GM19193 (cell line): Measurements from ENCODE around the gene GPR149.

Experiments
- POLR2A ChIP-seq: IDR thresholded peaks from 4 replicates; pipeline ENCODE4 v1.6.1; 2011; ENCODE audit not compliant: insufficient read depth, insufficient read length; ENCODE audit errors: extremely low read depth

GPR149 gene

DNA sequence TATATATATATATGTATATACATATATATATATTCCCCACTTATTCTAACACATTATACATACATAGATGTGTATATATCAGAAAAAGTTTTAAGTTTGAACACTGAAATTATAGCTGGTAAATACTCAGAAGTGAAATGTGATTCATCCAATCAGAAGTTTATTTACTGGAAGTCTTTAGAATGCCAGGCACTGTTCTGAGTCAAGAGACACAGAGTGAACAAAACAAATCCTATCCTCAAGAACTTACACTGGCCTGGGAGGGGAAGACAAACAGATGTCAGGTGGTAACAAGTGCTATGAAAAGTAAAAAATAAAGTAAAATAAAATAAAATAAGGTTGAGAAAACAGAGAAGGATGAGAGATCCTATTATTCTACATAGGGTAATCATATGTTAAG is 119.2 kb downstream of the GPR149 start:
- TF ChIP-seq POLR2A: no peak

DNA sequence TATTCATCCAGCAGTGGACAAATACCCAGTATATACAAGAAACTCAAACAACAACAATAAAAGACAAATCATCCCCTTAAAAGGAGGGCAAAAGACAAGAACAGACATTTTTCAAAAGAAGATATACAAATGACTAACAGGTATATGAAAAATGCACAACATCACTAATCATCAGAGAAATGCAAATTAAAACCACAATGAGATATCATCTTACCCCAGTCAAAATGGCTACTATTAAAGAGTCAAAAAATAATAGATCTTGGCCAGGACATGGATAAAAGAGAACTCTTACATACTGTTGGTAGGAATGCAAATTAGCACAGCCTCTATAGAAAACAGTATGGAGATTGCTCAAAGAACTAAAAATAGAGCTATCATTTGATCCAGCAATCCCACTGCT is 122.6 kb downstream of the GPR149 start:
- no peak for TF ChIP-seq POLR2A

DNA sequence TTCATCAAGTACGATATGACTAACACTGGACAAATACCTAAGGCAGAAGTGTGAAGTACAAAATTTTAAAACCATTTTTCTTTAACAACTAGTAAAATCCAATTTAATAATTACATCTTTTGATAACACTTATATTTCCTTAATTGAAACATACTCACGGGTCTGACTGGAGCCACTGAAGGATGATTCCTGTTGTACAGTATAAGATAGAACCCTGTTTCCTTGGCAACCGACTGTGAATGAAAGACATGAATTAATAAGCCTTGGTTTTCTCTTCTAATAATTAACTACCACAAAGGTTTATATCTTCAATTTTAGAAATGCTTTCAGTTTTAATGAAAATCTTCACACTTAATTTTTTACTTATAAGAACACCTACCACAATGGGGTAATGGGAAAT is 125.1 kb downstream of the GPR149 start:
- no peak for TF ChIP-seq POLR2A

DNA sequence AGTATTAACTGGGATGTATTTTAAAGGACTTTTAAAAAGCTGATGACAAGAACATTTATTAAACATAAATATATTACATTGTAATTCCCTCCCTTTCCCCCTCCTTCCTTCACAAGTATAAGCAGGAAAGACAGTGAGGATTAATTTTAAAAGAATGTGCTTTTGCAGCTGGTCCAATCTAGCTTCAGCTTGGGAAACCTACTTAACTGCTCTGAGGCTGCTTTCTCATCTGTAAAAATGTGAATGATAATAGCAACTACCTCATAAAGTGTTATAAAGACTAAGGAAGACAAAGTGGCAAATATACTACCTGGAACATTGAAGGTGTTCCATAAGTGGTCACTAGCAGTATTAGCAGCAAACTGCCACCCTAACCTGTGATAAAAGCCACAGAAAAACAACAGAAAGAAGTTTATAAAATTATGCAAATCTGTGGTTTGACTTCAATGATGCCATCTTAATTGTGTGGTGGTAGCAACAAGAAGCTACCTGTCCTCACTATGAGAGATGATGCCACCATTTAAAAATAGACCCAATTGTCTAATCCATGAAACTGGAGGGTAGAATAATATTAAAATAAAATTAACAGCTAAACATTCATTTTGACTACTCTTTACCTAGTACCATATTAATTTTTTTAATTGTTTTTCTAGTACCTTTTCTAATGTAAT is 125.7 kb downstream of the GPR149 start:
- TF ChIP-seq POLR2A: no peak

DNA sequence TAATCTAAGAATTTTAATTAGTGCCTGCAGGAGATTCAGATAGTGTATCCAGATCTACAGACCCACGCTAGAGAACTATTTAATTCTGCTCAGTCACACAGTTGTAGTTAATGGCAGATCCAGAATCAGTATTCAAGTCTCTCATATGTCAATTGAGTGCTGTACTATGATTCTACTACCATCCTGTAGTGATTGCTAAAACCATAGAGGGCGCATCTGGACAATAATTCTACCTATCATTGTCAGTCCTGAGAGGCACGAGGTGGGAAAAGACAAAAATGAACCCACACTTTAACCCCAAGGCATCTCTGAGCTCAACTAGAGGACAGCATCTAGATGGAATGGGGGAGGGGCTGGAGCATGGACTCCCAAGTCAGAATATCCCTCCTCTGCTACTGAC is 128.4 kb downstream of the GPR149 start:
- no peak for TF ChIP-seq POLR2A

DNA sequence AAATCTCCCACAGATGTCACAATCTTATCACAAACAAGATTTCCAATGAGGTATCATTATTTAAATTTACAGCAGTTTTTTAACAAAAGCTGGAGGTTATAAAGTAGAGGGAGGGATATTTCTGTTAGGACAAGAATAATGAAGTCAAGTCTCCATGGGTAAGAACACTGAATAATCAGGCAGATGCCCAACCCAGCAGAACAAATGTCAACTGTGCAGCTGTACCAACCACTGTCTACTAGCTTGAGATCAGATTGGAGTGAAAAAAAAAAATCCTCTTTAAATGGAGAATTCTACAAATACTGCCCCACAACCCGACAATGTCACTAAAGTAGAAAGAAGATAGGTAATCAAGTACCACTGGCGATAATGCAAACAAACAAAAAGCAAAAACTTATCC is 136.0 kb downstream of the GPR149 start:
- TF ChIP-seq POLR2A: no peak

DNA sequence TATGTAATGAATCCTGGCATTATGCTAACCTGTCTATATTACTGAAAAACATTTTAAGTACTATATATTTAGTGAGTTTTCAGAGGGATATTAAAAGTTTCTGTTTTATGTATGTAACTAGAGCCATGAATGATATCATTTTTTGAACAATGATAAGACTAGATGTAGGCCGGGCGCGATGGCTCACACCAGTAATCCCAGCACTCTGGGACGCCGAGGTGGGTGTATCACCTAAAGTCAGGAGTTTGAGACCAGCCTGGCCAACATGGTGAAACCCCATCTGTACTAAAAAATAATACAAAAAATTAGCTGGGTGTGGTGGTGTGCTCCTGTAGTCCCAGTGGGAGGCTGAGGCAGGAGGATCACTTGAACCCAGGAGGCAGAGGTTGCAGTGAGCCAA is 139.8 kb downstream of the GPR149 start:
- TF ChIP-seq POLR2A: no peak
